GM21447 (cell line): Measurements from ENCODE around the gene ZSCAN2.
"Not testable (repeated sequence)": the region's sequence is repeated elsewhere in the genome, so short reads cannot be mapped to it uniquely, and the experiment has no call there.

Experiments used
- ATAC-seq: cut with Tn5 transposase; IDR thresholded peaks from one replicate; pipeline ENCODE4 v1.9.1; 2021; ENCODE audit not compliant: unreplicated experiment

The ZSCAN2 gene

GRCh38 chr15:84634228-84634837 is 33.5 kb downstream of the ZSCAN2 start:
- ATAC-seq: no peak

DNA sequence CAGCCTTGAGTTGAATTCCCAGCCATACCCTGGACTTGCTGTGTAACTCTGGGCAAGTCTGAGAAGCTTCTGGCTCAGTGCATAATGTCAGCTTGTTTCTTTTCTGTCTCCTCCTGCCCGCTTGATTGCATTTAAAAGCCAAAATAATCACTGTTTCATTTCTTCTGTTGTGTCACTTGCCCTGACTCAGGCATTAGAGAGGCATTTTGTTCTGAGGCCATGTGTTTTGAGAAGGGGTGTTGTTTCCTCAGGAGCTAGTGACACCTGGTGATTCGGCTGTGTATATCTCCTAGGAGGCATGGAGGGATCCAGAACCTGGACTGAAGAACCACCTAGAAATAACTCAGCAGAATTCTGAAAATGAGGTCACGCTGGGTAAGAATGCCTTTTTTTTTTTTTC is 37.3 kb downstream of the ZSCAN2 start:
- ATAC-seq: no peak

- not testable (repeated sequence) for ATAC-seq
Observed at GRCh38 chr15:84641871-84642270, 41.1 kb downstream of the ZSCAN2 start.

- ATAC-seq: not testable (repeated sequence)
Observed at GRCh38 chr15:84642640-84643039, 41.8 kb downstream of the ZSCAN2 start.

DNA sequence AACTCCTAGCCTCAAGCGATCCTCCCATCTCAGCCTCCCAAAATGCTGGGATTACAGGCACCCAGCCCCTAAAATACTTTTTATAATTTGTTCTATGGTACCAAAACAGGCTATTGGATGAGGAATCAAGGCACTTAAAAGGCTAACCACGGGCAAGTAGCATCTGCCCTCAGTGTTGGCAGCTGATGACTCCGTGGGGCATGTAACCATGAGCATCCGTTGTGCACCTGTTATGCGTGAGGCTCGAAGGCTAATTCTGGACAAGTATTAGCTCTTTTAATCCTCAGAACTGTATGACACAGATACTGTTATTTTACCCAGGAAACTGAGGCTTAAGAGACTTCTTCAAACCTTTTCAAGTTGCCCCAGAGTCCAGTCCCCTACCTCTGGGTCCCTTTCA is 43.0 kb downstream of the ZSCAN2 start:
- ATAC-seq: no peak

GRCh38 chr15:84645496-84645895 is 44.7 kb downstream of the ZSCAN2 start:
- ATAC-seq: no peak

GRCh38 chr15:84645997-84646396 is 45.2 kb downstream of the ZSCAN2 start:
- no peak for ATAC-seq

- no peak for ATAC-seq
Observed at GRCh38 chr15:84647726-84648125, 46.9 kb downstream of the ZSCAN2 start.

GRCh38 chr15:84648539-84648938 is 47.7 kb downstream of the ZSCAN2 start:
- no peak for ATAC-seq

- no peak for ATAC-seq
Observed at GRCh38 chr15:84649706-84650105, 48.9 kb downstream of the ZSCAN2 start.

- no peak for ATAC-seq
Observed at GRCh38 chr15:84653584-84653909, 52.7 kb downstream of the ZSCAN2 start.

GRCh38 chr15:84653910-84654688 is 53.3 kb downstream of the ZSCAN2 start, which contains the start of gene WDR73:
Gene WDR73 (minus strand): TSS chr15:84654283. CDS start chr15:84654274, 9 bp downstream.
- ATAC-seq: peak; percentile 78

- ATAC-seq: peak; percentile 45
Observed at GRCh38 chr15:84654689-84655453, 54.1 kb downstream of the ZSCAN2 start.

GRCh38 chr15:84656972-84657371 is 56.2 kb downstream of the ZSCAN2 start:
- ATAC-seq: no peak

GRCh38 chr15:84657748-84658079 is 56.9 kb downstream of the ZSCAN2 start:
- ATAC-seq: no peak

DNA sequence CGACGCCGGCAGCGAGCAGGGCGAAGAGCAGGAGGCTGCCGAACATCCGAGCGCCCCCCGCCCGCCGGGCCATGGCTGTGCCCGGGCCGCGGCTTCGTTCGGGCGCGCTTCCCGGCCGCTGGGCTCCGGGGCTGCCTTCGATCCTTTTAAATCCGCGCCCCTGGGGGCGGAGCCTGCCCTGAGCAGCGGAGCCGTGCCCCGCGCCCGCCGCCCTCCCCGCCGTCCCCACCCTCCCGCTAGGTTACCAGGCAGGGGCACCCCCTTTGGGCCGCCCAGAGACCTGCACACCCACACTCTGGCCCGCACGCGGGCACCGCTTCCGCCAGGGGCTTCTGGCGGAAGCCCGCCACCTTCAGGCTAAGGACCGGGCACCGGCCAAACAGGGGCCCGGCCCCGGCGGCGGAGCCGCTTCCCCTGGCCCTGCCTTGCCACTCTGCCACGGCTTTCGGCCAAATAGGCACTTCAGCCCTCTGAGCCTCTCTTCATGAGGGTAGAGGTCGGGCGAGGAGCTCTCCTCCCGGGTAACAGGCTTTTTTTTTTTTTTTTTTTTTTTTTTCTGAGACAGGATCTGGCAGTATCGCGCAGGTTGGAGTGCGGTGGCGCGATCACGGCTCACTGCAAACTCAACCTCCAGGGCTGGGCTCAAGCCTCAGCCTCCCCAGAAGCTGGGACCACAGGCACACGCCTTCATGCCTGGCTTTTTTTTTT is 57.4 kb downstream of the ZSCAN2 start, which contains the start of gene NMB:
Gene NMB (minus strand): TSS at position 120 of the 708 bp plus-strand sequence. CDS start 47 bp downstream, at position 73.
- ATAC-seq: peak; percentile 48

DNA sequence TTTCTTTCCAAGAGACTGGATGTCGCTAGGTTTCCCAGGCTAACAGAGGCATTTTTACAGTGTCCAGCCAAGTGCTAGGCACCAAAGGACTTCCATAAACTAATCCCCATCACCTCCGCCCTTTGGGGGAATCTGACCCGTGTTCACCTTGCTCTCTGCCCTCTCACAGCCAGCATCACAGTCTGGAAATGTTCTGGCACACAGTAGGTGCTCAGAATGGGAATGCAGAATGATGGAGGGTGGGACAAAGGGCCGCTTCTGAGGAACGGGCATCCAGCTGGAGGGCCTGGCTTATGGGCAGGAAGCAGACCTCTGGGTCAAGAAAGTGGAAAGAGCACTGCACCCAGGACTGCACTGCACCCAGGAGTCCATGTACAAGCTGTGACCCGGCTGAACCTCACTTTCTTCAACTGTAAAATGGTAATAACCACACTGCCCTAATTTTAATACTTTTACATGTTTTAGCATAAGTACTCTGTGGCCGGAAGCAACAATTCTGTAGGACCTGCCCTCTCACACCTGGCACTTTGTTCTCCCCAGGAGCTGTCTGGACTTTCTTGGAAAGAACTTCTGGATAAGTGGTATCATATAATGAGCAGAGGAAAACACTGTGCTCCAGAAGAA is 58.1 kb downstream of the ZSCAN2 start:
- ATAC-seq: no peak

- no peak for ATAC-seq
Observed at GRCh38 chr15:84659904-84660781, 59.3 kb downstream of the ZSCAN2 start.

- ATAC-seq: no peak
Observed at GRCh38 chr15:84661001-84661400, 60.2 kb downstream of the ZSCAN2 start.

DNA sequence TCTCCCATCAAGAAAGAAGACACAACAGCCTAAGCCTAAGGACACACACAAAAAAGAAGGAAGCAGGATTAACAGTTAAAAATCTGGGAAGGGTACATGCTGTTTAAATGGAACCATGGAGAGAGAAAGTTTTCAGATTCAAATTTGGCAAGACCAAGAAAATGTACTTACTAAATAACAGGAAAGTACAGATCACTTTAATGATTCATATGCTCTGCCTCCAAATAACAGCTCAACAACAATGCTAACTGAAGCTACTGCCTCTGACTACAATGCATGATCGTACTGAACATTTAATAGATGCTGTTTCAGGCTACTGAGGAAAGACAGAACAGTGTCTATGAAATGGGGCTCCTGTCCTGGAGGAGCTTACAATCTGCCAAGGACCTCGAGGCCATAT is 65.6 kb downstream of the ZSCAN2 start:
- ATAC-seq: no peak
